Thyroid gland (tissue), 4 donors: Measurements from ENCODE around the gene MGAT5B. TPM values are rescaled to one million over a fixed set of nuclear protein-coding genes. Genes with fewer than 3 reads are reported as not detected.
"Not testable (repeated sequence)": the region's sequence is repeated elsewhere in the genome, so short reads cannot be mapped to it uniquely, and the experiment has no call there.

ENCODE experiments used
- DNase-seq, 2 donors: peaks; one replicate each; pipeline ENCODE4 v3.0.0-alpha.2; 2019
- H3K27ac ChIP-seq, 3 donors: fragments of 200-600 bp; sonication (generic); 1 replicate in 2 of 3; 2 replicates in 1 of 3; pipeline ENCODE4 v1.5.1; 2016 to 2019; ENCODE audit warnings: mild to moderate bottlenecking in 1 of 3, moderate library complexity in 1 of 3
- H3K27me3 ChIP-seq: fragments of 200-600 bp; sonication (generic); one replicate; pipeline ENCODE4 v1.5.1; 2019
- H3K36me3 ChIP-seq, 2 donors: fragments of 200-600 bp; sonication (generic); one replicate each; pipeline ENCODE4 v1.5.1; 2016 to 2019
- H3K4me1 ChIP-seq, 2 donors: fragments of 200-600 bp; sonication (generic); one replicate each; pipeline ENCODE4 v1.5.1; 2017 to 2019
- H3K4me3 ChIP-seq, 3 donors: fragments of 200-600 bp; sonication (generic); replicated peaks in 1 of 3; 1 replicate in 2 of 3; 2 replicates in 1 of 3; pipeline ENCODE4 v1.5.1; 2016; ENCODE audit warnings: mild to moderate bottlenecking in 1 of 3
- H3K9me3 ChIP-seq: fragments of 200-600 bp; sonication (generic); one replicate; pipeline ENCODE4 v1.5.1; 2017
- POLR2A ChIP-seq, 2 donors: fragments of 450-650 bp; IDR thresholded peaks; one replicate each; pipeline ENCODE4 v1.6.1; 2017; ENCODE audit warnings: antibody characterized with exemption in 2 of 2, mild to moderate bottlenecking in 2 of 2, moderate library complexity in 1 of 2
- WGBS, 2 donors: methylation state at CpG; one replicate each; pipeline ENCODE4 v1.1.5; 2017; 5-methylcytosine and 5-hydroxymethylcytosine counted together
- intact Hi-C: fragments of 100-400 bp; cut with DNase I; formaldehyde crosslinking; loops from one replicate; pipeline ENCODE4 v1.15.1; 2023
- total RNA-seq, 4 donors: library from RNA; depleted of rRNA; stranded (reverse); fragments of >200 nt; gene quantifications; one replicate each; pipeline ENCODE4 v1.2.3, GENCODE V29; 2016
- TF ChIP-seq, protein P1 (sequence below), 6 experiments: fragments of 200-600 bp in 3 of 6; fragments of 450-650 bp in 3 of 6; sonication (generic) in 3 of 6; IDR thresholded peaks; one replicate each; pipeline ENCODE4 v1.5.1; 2016 to 2019; ENCODE audit warnings: antibody characterized with exemption in 6 of 6, mild to moderate bottlenecking in 2 of 6, inconsistent platforms in 1 of 6, moderate library complexity in 1 of 6

Gene MGAT5B
- total RNA-seq, 4 donors from 2014 or later = 0.22 to 7.4 (median 0.73) TPM; not detected in 1

DNA sequence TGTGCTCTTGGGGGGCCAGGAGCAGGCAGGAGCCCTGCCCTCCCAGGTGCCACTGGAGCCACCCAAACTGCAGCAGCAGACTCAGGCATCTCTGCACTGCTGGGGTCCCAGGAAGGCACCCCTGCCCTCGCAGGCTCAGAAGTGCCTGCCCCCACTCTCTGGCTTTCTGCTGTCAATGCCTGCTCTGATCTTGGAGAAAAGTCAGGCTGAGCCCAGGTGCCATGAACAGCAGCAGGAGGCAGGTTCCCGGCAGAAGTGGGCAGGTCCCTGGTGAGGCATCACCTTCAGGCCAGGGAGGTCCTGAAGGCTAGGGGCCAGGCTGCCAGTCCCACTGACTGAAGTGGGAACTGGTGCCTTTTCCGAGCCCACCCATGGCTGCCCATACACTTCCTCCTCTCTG lies 106.5 kb downstream of the MGAT5B start:
- Histone ChIP-seq H3K36me3 (no peaks in the 10 kb centered on the region), H3K9me3 (no peaks in the 10 kb centered on the region), H3K4me3 (no peak overlapping the region), H3K27ac (no peak overlapping the region), H3K27me3 (no peaks in the 10 kb centered on the region), H3K4me1 (no peaks in the 10 kb centered on the region)
- 100% methylated on average over 2 to 3 of the region's 3 CpGs for WGBS, 2 donors
- intact Hi-C loops = no loop called here
- TF ChIP-seq POLR2A (IDR thresholded peaks at IDR 0.05) = no peak
- TF ChIP-seq, protein P1, sequence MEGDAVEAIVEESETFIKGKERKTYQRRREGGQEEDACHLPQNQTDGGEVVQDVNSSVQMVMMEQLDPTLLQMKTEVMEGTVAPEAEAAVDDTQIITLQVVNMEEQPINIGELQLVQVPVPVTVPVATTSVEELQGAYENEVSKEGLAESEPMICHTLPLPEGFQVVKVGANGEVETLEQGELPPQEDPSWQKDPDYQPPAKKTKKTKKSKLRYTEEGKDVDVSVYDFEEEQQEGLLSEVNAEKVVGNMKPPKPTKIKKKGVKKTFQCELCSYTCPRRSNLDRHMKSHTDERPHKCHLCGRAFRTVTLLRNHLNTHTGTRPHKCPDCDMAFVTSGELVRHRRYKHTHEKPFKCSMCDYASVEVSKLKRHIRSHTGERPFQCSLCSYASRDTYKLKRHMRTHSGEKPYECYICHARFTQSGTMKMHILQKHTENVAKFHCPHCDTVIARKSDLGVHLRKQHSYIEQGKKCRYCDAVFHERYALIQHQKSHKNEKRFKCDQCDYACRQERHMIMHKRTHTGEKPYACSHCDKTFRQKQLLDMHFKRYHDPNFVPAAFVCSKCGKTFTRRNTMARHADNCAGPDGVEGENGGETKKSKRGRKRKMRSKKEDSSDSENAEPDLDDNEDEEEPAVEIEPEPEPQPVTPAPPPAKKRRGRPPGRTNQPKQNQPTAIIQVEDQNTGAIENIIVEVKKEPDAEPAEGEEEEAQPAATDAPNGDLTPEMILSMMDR (IDR thresholded peaks at IDR 0.05) = no peak
- DNase-seq = no peak

DNA sequence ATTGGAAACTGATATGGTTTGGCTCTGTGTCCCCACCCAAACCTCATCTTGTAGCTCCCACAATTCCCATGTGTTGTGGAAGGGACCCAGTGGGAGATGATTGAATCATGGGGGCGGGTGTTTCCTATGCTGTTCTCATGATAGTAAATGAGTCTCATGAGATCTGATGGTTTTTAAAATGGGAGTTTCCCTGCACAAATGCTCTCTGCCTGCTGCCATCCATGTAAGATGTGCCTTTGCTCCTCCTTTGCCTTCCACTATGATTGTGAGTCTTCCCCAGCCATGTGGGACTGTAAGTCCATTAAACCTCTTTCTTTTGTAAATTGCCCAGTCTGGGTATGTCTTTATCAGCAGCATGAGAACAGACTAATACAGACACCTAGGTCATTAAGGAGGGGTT lies 109.8 kb downstream of the MGAT5B start:
- WGBS, 2 donors = 77 to 92% methylated on average over 1 of the region's 1 CpG
- H3K9me3 ChIP-seq, H3K27me3 ChIP-seq, H3K27ac ChIP-seq, intact Hi-C loops, H3K4me1 ChIP-seq, H3K4me3 ChIP-seq, DNase-seq, H3K36me3 ChIP-seq: not testable (repeated sequence)

DNA sequence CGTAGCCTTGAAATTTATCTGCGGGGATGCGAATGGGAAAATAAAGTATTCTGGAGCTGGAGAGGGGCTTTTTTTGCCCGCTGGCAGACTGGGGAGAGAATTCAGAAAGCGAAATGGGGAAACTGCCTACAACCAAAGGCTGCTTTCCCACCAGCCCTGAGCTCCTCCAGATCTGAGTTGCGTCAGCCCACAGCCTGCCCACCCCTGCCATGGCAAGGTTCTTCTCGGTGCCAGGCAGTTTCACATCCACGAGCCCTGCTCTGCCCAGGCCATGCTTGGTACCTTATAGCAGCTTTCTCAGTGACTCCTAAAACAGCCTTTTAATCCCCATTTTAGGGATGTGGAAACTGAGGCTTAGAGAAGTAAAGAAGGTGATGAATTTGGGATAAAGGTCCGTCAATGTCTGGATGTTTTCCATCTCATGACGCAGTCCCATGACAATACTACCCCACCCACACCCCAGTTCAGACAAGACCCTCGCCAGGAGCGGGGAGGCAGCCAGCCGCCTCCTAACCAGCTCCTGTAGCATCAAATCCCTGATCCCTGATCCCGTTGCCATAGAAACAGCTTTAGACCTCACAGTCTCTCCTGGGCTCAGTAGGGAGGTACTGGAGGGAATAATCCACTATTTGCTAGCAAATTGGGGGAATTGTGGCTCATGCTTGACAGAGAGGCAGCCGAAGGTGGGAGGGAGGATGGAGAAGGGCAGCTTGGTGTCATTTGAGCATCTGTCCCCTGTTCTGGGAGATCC lies 113.5 kb downstream of the MGAT5B start:
- WGBS, 2 donors = 87 to 89% methylated on average over 15 of the region's 15 CpGs
- H3K4me1 ChIP-seq = no peaks in the 10 kb centered on the region
- no peaks in the 10 kb centered on the region for H3K27me3 ChIP-seq
- no peaks in the 10 kb centered on the region for H3K36me3 ChIP-seq
- no peaks in the 10 kb centered on the region for H3K9me3 ChIP-seq
- no peak overlapping the region for H3K27ac ChIP-seq
- no peak for DNase-seq
- no peak overlapping the region for H3K4me3 ChIP-seq
- TF ChIP-seq POLR2A (IDR thresholded peaks at IDR 0.05) = no peak
- TF ChIP-seq, protein P1 (IDR thresholded peaks at IDR 0.05) = no peak
- intact Hi-C loops = no loop called here

DNA sequence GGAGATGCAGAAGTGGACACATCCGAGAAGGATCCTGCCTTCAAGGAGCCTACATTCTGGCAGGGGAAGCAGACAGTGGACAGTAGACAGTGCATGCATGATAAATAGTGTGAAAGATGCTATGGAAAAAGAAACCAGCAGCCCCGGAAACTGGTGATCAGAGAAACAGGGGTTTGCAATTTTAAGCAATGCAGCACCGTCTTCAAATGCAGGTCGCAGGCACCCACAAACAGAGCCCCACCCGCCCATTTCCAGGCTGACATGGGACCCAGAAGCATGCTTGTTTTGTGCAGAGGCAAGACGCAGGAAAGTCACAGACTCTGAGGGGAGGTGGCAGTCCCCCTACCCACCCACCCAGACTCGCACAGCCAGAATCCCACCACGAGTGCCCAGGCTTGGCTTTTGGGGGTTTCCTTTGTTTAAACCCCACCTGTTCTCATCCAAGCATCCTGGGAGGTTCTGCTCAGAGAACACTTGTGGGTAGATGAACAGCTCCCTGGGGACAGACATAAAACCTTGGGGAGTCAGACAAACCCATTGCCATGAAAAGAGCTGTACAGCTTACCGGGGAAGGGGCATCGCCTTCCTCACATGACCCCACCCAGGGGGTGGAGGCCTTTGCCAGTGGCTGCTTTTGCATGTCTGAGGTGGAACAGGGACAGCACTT lies 114.3 kb downstream of the MGAT5B start:
- Histone ChIP-seq H3K4me1 (no peaks in the 10 kb centered on the region), H3K4me3 (no peak overlapping the region), H3K9me3 (no peaks in the 10 kb centered on the region), H3K27ac (no peak overlapping the region), H3K36me3 (no peaks in the 10 kb centered on the region), H3K27me3 (no peaks in the 10 kb centered on the region)
- DNase-seq = no peak
- intact Hi-C loops = no loop called here
- WGBS, 2 donors = 76 to 90% methylated on average over 8 to 10 of the region's 10 CpGs
- no peak for TF ChIP-seq POLR2A (IDR thresholded peaks at IDR 0.05)
- TF ChIP-seq, protein P1 (IDR thresholded peaks at IDR 0.05) = no peak

DNA sequence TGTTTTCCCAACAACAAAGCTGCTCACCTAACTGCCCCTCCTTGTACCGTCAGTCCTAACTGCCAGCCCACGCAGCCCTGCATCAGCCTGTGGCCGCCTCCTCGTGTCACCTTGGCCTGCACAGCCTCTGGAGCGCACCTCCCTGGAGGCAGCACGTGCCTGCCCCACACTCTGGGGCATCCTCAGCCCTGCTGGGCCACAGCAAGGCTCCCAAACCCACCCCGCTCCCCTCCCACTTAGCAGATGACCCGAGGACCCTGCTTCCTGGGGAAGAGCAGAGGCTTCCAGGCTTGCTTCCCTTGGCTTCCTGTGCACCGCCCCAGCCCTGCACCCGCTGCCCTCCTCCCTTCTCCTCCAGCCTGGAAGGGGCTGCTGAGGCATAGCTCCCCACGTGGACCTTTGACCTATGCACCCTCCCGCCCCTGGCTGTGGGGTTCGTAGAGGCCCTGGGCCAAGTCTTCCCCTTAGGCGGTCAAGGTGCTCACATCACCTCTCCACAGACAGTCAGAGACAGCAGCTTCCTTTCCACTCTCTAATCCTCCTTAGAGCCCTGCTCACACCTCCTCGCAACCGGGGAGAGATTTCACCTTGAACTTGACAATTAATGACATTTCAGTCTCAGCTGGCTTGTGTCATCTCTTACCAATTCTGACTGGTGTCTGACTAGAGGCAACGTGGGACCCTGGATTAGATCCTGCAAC lies 115.0 kb downstream of the MGAT5B start:
- intact Hi-C loops = no loop called here
- TF ChIP-seq POLR2A (IDR thresholded peaks at IDR 0.05) = no peak
- TF ChIP-seq, protein P1 (IDR thresholded peaks at IDR 0.05) = no peak

More for the DNA sequence above, 115.0 kb downstream of the MGAT5B start:
- Histone ChIP-seq H3K4me3 (no peak overlapping the region), H3K4me1 (no peaks in the 10 kb centered on the region), H3K36me3 (no peaks in the 10 kb centered on the region), H3K9me3 (no peaks in the 10 kb centered on the region), H3K27me3 (no peaks in the 10 kb centered on the region), H3K27ac (no peak overlapping the region)
- no peak for DNase-seq
- 59 to 67% methylated on average over 12 to 17 of the region's 17 CpGs for WGBS, 2 donors
